Astrocyte (in vitro differentiated cells and primary cell): ENCODE results near the gene BPIFA3. TPM values are rescaled to one million over a fixed set of nuclear protein-coding genes. Genes with fewer than 3 reads are reported as not detected.

Source experiments
- DNase-seq: peaks from one replicate; pipeline ENCODE4 v3.0.0-alpha.2; 2010; ENCODE audit warnings: low read depth
- FAIRE-seq: peaks from 2 replicates; lab custom pipeline; 2011; peaks lifted over from hg19 to GRCh38; lab: Jason Lieb, UNC
- H2AFZ ChIP-seq: 2 replicates; pipeline ENCODE4 v1.6.0; 2012; ENCODE audit warnings: low read depth, low read length, inconsistent platforms
- H3K27ac ChIP-seq: 2 replicates; pipeline ENCODE4 v1.5.1; 2011; ENCODE audit warnings: low read depth, low read length, inconsistent platforms
- H3K27me3 ChIP-seq: 2 replicates; pipeline ENCODE4 v1.6.0; 2011; ENCODE audit warnings: low read length, inconsistent platforms; ENCODE audit not compliant: insufficient read depth
- H3K36me3 ChIP-seq: 2 replicates; pipeline ENCODE4 v1.5.1; 2011; ENCODE audit warnings: low read length, inconsistent platforms; ENCODE audit not compliant: insufficient read depth
- H3K4me1 ChIP-seq: 2 replicates; pipeline ENCODE4 v1.5.1; 2011; ENCODE audit warnings: low read length, inconsistent platforms; ENCODE audit not compliant: insufficient read depth
- H3K4me2 ChIP-seq: 2 replicates; pipeline ENCODE4 v1.6.0; 2012; ENCODE audit warnings: low read length, inconsistent platforms
- H3K4me3 ChIP-seq: 2 replicates; pipeline ENCODE4 v1.5.1; 2011; ENCODE audit warnings: low read depth, mild to moderate bottlenecking, low read length, inconsistent platforms; ENCODE audit not compliant: insufficient read depth
- H3K79me2 ChIP-seq: 2 replicates; pipeline ENCODE4 v1.6.0; 2012; ENCODE audit warnings: mild to moderate bottlenecking, low read length, inconsistent platforms; ENCODE audit not compliant: insufficient read depth
- H3K9ac ChIP-seq: 2 replicates; pipeline ENCODE4 v1.6.0; 2012; ENCODE audit warnings: mild to moderate bottlenecking, low read length, inconsistent platforms
- H3K9me3 ChIP-seq: 2 replicates; pipeline ENCODE4 v1.5.1; 2012; ENCODE audit warnings: low read depth, mild to moderate bottlenecking, low read length, inconsistent platforms; ENCODE audit not compliant: insufficient read depth
- H4K20me1 ChIP-seq: 2 replicates; pipeline ENCODE4 v1.6.0; 2012; ENCODE audit warnings: low read length, inconsistent platforms; ENCODE audit not compliant: insufficient read depth
- H3K27ac Mint-ChIP-seq: one replicate; pipeline ENCODE4 v1.8.0; 2021; ENCODE audit warnings: mild to moderate bottlenecking, mixed read lengths; ENCODE audit not compliant: unreplicated experiment
- H3K27me3 Mint-ChIP-seq: one replicate; pipeline ENCODE4 v1.8.0; 2021; ENCODE audit warnings: low read depth, mixed read lengths; ENCODE audit not compliant: unreplicated experiment
- H3K36me3 Mint-ChIP-seq: one replicate; pipeline ENCODE4 v1.8.0; 2021; ENCODE audit warnings: low read depth, mixed read lengths; ENCODE audit not compliant: unreplicated experiment
- H3K4me1 Mint-ChIP-seq: one replicate; pipeline ENCODE4 v1.8.0; 2021; ENCODE audit warnings: low read depth, mixed read lengths; ENCODE audit not compliant: unreplicated experiment
- H3K4me3 Mint-ChIP-seq: one replicate; pipeline ENCODE4 v1.8.0; 2021; ENCODE audit warnings: mild to moderate bottlenecking, moderate library complexity, mixed read lengths; ENCODE audit not compliant: unreplicated experiment
- H3K9me3 Mint-ChIP-seq: one replicate; pipeline ENCODE4 v1.8.0; 2021; ENCODE audit warnings: mild to moderate bottlenecking, mixed read lengths; ENCODE audit not compliant: unreplicated experiment
- EZH2 ChIP-seq: IDR thresholded peaks from 2 replicates; pipeline ENCODE4 v1.6.1; 2012; ENCODE audit warnings: mild to moderate bottlenecking, low read length, inconsistent platforms; ENCODE audit not compliant: insufficient read depth
- total RNA-seq: library from RNA; stranded (reverse); gene quantifications from 2 replicates; pipeline ENCODE4 v1.2.1, GENCODE V29; 2021
- TF ChIP-seq, protein P1 (sequence below): IDR thresholded peaks from 2 replicates; pipeline ENCODE4 v1.5.1; 2011; ENCODE audit warnings: low read depth, mild to moderate bottlenecking, inconsistent platforms, low read length, moderate library complexity; ENCODE audit not compliant: insufficient read depth

Gene BPIFA3
- total RNA-seq, 1 donor from 2014 or later: not detected

GRCh38 chr20:33172781-33173180 is 44.4 kb upstream of the BPIFA3 start:
- H2AFZ ChIP-seq: no peak overlapping the region
- H3K27ac ChIP-seq: no peak overlapping the region
- peaks cover 21% of the 10 kb centered on the region for H3K27me3 Mint-ChIP-seq
- no peaks in the 10 kb centered on the region for H3K4me1 ChIP-seq
- no peaks in the 10 kb centered on the region for H3K27me3 ChIP-seq
- no peak overlapping the region for H3K4me3 Mint-ChIP-seq
- no peak overlapping the region for H3K9ac ChIP-seq
- no peaks in the 10 kb centered on the region for H3K9me3 ChIP-seq
- no peak overlapping the region for H3K4me3 ChIP-seq
- no peak overlapping the region for H3K27ac Mint-ChIP-seq
- no peaks in the 10 kb centered on the region for H3K79me2 ChIP-seq
- FAIRE-seq: no peak
- DNase-seq: no peak
- H3K4me2 ChIP-seq: no peak overlapping the region
- H3K9me3 Mint-ChIP-seq: peaks cover 6% of the 10 kb centered on the region
- no peaks in the 10 kb centered on the region for H3K4me1 Mint-ChIP-seq
- no peaks in the 10 kb centered on the region for H4K20me1 ChIP-seq
- no peak for TF ChIP-seq EZH2
- TF ChIP-seq, protein P1, sequence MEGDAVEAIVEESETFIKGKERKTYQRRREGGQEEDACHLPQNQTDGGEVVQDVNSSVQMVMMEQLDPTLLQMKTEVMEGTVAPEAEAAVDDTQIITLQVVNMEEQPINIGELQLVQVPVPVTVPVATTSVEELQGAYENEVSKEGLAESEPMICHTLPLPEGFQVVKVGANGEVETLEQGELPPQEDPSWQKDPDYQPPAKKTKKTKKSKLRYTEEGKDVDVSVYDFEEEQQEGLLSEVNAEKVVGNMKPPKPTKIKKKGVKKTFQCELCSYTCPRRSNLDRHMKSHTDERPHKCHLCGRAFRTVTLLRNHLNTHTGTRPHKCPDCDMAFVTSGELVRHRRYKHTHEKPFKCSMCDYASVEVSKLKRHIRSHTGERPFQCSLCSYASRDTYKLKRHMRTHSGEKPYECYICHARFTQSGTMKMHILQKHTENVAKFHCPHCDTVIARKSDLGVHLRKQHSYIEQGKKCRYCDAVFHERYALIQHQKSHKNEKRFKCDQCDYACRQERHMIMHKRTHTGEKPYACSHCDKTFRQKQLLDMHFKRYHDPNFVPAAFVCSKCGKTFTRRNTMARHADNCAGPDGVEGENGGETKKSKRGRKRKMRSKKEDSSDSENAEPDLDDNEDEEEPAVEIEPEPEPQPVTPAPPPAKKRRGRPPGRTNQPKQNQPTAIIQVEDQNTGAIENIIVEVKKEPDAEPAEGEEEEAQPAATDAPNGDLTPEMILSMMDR: no peak
- no peaks in the 10 kb centered on the region for H3K36me3 ChIP-seq
- H3K36me3 Mint-ChIP-seq: no peaks in the 10 kb centered on the region

DNA sequence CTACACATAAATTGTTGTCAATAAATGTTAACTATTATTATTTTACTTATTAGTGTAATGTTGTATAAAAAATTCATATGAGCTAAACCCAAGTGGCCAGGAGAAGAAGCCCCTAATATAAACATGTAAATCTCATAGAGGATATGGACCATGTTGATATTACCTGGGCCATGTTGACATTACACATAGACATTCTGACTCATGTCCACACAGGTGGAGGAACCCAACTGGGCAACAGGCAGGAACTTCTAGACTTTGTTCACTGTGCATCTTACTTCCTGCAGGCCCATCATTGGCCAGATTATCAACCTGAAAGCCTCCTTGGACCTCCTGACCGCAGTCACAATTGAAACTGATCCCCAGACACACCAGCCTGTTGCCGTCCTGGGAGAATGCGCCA is 42.0 kb upstream of the BPIFA3 start:
- peaks cover 22% of the 10 kb centered on the region for H3K27me3 Mint-ChIP-seq
- Histone ChIP-seq H3K4me1 (no peaks in the 10 kb centered on the region), H3K27me3 (no peaks in the 10 kb centered on the region), H3K4me3 (no peak overlapping the region), H3K27ac (no peak overlapping the region), H3K4me2 (no peak overlapping the region), H2AFZ (no peak overlapping the region), H3K9me3 (no peaks in the 10 kb centered on the region), H4K20me1 (no peaks in the 10 kb centered on the region), H3K9ac (no peak overlapping the region), H3K79me2 (no peaks in the 10 kb centered on the region), H3K36me3 (no peaks in the 10 kb centered on the region)
- no peaks in the 10 kb centered on the region for H3K36me3 Mint-ChIP-seq
- FAIRE-seq (no peak), DNase-seq (no peak)
- peaks cover 3% of the 10 kb centered on the region for H3K9me3 Mint-ChIP-seq
- H3K4me3 Mint-ChIP-seq: no peak overlapping the region
- no peak overlapping the region for H3K27ac Mint-ChIP-seq
- no peaks in the 10 kb centered on the region for H3K4me1 Mint-ChIP-seq
- TF ChIP-seq, protein P1: no peak
- no peak for TF ChIP-seq EZH2

GRCh38 chr20:33176101-33176500 is 41.1 kb upstream of the BPIFA3 start:
- Mint-ChIP-seq H3K9me3 (no peaks in the 10 kb centered on the region), H3K4me3 (no peak overlapping the region), H3K4me1 (no peaks in the 10 kb centered on the region), H3K27me3 (peaks cover 21% of the 10 kb centered on the region), H3K27ac (no peak overlapping the region), H3K36me3 (no peaks in the 10 kb centered on the region)
- Histone ChIP-seq H3K4me3 (no peak overlapping the region), H3K36me3 (no peaks in the 10 kb centered on the region), H4K20me1 (no peaks in the 10 kb centered on the region), H3K79me2 (no peaks in the 10 kb centered on the region), H3K27ac (no peak overlapping the region), H3K27me3 (no peaks in the 10 kb centered on the region), H3K4me1 (no peaks in the 10 kb centered on the region), H2AFZ (no peak overlapping the region), H3K9ac (no peak overlapping the region), H3K4me2 (no peak overlapping the region), H3K9me3 (no peaks in the 10 kb centered on the region)
- FAIRE-seq: no peak
- TF ChIP-seq, protein P1: no peak
- no peak for DNase-seq
